Right forelimb (tissue), 1 donor: Measurements from ENCODE around the gene NIP7.

Experiments
- DNase-seq: peaks from one replicate; pipeline ENCODE4 v3.0.0-alpha.2; 2018

Gene NIP7

DNA sequence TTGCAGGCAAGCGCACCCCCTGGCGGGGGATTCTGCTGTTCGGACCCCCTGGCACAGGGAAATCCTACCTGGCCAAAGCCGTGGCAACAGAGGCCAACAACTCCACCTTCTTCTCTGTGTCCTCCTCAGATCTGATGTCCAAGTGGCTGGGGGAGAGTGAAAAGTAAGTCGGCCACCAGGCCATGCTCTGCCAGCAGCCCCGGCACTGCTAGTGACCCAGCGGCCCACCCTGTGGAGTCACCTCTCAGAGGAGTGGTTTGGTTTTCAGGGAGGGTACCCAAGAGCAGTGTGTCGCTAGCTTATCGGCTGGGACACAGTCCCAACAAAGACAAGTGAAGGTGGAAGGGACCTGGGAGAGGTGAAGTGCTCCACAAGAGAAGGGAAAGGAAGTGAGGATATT is 20.2 kb upstream of the NIP7 start:
- DNase-seq = no peak

DNA sequence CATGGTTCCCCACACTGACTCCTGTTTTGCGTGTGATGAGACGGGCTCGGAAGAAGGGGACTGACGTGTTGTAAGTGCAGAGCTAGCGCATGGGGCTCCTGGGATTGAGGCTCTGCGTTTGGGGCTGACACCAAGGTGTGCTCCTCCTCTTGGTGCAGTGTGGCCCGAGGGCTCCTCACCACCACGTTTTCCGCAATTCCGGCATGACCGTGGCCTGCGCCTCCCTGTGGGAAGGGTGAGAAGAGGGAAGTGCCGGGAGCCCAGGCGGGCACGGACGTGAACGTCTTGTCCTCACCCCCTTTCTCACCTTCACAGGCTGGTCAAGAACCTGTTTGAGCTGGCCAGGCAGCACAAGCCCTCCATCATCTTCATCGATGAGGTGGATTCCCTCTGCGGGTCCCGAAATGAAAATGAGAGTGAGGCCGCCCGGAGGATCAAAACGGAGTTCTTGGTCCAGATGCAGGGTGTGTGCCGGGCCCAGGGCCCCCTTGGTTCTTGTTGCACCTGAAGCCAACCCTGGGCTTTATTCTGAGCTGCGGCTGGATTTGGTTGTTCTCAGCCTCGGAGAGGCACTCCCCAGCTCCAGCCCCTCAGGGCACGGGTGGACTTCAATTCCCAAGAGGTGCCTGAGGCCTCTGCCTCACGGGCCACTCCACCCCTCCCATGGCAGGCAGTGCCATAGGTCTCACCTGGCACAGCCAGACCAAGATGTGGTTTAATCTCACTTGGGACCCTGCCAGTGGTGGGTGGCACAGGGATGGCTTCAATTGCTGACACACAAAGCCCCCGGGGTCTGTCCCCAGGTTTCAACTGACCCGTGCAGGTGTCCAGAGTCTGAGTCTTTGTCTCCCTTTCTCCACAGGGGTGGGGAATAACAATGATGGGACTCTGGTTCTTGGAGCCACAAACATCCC is 19.5 kb upstream of the NIP7 start:
- no peak for DNase-seq

DNA sequence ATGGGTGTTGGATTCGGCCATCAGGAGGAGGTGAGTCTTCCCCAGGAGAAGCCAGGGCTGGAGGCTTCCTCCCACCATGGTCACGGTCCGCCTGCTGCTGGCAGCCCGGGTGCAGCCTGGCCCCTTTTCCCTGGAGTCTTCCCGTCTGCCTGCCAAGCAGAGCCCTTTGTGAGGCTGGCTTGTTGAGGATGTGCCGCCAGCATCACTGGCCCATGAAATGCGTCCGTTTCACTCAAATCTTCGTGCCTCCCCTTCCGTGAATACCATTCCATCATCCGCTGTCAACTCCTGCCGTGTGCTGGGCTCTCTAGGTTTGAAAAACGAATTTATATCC is 18.9 kb upstream of the NIP7 start:
- no peak for DNase-seq

DNA sequence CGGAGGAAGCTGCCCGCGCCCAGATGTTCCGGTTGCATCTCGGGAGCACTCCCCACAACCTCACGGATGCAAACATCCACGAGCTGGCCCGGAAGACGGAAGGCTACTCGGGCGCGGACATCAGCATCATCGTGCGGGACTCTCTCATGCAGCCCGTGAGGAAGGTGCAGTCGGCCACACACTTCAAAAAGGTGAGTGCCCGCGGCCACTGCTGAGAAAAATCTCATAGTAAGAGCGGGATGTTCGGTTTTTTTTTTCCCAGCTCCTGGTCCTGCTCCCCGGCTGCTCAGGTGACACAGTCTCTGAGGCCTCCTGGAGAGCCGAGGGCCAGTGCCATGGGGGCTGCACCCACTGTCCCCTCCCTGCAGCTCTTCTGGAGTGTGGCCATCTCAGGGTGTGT is 18.5 kb upstream of the NIP7 start:
- DNase-seq = no peak

DNA sequence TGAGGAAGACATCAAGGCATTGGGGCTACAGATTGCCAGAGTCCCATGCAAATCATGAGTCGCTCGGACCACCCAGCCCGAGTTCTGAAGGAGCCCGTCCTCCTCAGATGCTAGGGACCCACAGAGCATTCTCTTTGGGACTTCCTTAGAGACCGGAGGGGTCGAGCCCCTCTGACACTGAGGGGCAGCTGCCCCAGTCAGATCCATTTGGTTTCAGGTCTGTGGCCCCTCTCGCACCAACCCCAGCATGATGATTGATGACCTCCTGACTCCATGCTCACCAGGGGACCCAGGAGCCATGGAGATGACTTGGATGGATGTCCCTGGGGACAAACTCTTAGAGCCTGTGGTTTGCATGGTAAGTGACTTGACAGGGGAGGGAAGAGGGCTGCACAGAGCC is 17.2 kb upstream of the NIP7 start:
- no peak for DNase-seq

- no peak for DNase-seq
These were observed 16.2 kb upstream of the NIP7 start for GRCh38 chr16:69323415-69323814.

DNA sequence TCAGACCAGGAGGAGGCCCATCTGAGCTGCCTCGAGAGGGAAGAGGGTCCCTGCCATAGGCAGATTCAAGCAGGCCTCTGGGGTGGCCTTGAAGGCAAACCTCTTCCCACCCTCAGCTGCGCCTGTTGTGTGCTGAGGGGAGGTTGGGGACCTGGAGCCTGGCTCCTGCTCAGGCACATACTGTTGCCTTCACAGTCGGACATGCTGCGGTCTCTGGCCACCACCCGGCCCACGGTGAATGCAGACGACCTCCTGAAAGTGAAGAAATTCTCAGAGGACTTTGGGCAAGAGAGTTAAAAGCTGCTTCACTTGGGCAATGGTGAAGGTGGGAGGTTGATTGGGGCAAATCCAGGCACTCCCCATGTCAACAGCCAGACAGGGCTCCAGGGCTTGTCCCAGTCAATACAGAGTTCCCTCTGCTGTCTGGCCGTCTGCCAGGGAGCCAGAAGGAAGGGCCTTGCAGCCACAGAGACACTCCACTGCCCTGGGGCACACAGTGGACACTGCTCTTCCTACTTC is 15.5 kb upstream of the NIP7 start:
- no peak for DNase-seq

DNA sequence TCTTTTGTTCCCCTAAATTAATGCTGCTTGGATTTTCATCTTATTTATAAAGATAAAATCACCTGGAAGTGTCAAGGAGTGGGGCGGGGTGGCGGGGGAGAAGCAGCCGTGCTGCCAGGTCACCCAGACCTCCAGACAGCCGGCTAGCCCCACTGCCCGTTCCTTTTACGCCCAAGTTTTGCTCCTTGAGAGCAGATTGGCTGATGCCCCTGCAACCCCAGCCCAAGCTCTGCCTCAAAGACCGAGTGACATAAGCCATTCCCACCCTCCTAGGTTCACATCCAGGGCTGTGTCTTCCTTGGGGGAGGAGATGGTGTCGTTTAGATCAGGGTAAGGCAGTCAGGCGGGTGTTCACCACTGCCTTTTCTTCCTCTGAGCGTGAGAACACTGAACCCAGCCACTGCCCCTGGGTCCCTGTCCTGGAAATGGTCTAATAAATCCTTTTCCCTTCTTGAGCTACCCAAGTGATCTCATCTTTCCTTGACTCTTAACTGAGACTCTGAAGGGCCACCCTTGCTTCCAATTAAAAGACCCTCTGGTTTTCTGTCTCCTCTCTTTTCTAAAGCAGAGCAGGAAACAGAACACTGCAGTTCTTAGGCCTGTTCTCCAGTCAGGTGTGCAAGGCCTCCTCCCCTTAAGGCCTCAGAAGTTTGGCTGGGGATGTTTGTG is 14.9 kb upstream of the NIP7 start:
- DNase-seq = no peak

DNA sequence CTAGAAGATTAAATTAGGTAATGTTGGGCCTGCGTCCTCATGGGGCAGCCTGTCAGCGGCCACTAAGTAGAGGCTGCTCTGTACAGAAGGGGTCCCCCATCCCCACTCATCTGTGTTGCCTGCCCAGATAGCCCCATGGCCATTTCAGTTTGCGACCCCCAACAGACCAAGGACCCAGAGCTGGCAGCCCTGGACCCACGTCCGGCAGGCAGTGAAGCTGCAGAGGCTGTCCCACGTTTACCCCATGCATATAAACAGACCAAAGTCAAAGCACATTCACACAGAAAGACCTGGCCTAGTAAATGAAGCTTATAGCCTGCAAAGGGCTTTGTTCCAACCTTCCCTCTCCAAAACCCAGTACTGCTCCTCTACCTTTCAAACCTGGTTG is 13.8 kb upstream of the NIP7 start:
- no peak for DNase-seq

GRCh38 chr16:69326172-69326873 is 13.2 kb upstream of the NIP7 start:
- no peak for DNase-seq

DNA sequence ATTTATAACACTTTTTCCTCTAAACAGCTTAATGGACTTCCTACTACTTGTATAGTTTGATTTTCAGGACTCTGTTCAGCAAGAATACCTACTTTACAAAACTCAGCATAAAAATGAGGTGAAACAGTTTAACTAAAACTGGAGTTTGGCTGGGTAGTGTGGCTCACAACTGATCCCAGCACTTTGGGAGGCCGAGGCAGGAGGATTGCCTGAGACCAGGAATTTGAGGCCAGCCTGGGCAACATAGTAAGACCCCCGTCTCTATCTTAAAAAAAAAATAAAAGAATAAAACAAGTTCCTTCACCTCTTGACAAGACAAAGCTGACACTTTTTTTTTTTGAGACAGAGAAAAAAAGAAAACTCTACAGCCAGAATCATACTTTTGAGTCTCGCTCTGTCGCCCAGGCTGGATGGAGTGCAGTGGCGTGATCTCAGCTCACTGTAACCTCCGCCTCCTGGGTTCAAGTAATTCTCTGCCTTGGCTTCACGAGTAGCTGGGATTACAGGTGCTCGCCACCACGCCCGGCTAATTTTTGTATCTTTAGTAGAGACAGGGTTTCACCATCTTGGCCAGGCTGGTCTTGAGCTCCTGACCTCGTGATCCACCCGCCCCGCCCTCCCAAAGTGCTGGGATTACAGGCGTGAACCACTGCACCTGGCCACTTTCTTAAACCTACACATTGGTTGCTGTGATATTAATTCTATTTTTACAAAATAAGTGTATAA is 11.8 kb upstream of the NIP7 start:
- no peak for DNase-seq

DNA sequence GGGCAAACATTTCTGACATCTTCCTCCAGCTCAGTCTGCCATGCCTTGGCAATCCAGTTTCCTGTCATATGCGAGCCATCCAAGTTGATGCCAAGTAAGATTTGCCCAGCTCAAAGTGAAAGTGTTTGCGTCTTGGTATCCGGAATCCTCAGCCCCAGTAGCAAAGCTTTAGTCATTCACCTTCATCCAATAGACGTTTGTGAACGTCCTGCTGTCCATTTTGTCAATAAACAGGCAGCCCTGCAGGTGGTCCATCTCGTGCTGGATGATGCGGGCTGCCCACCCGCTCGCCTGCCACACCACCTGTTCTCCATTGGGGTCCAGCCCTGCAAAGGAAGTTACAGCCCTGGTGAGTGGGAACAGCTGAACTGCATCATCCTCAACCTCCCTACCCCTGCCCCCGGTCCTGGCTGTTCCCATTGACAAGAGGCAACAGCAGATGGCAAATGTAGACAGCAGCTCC is 10.7 kb upstream of the NIP7 start:
- DNase-seq = no peak

DNA sequence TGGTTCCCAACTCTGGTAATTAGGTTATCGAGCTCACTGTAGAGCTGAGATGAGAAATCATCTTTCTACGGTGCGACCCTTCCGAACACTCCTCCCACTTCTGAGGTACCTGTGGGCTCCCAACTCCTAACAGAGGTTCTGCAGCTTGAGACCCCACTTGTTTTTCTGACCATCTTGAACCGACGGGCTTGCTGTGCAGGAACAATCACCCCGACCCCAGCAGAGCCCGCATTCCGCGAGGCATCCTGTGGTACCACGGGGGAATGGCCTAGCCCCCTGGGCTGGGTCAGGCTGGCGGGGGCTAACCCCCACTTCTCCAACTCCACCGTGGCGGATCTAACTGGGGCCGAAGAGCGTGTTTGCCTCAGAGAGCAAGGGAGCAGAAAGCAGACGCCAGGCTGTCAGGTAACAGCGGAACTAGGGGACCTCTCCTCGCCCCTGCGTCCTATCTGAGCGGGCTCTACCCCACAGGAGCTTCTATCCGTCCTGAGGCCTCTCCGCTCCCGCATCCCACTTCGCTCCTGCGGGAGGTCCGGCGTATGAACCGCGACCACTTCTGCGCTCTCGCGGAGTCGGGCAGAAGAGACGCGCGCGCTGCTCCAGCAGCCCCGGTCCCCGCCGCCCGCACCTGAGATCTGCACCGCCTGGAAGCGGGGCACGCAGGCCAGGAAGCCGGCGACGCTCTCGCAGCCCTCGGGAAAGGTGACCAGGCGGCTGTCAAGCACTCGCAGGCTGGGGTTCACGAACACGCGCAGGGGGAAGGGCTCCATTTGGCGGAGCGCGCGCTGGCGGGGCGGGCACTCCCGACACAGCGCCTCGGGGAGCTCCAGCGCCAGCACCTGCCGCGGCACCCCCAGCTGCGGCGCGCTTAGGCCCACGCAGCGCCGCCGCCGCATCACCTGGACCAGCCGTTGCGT is 9.9 kb upstream of the NIP7 start:
- DNase-seq = peak; percentile 50

- peak; percentile 96 for DNase-seq
These were observed 9.1 kb upstream of the NIP7 start, which contains the start of gene PDF for GRCh38 chr16:69330286-69331109. TSS of gene PDF (minus strand) at chr16:69330588. CDS start at chr16:69330570, 18 bp downstream.

DNA sequence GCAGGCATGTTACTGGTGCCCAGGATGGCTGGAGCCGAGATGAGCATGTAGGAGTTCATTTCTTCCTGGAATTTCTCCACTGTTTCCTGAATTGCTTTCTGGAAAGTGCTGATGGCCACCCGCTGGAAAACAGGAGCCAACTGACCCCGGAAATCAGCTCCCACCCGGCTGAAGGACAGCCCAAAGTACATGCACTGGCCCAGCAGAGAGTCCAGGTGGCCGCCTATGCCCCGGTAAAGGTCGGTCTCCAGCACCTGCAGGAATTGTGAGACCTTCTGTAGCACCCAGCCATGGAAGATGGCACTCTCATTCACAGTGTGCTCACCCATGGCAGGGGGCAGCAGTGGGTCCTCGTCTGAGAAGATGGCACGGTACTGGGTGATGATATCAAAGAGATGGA is 4.9 kb upstream of the NIP7 start:
- no peak for DNase-seq

DNA sequence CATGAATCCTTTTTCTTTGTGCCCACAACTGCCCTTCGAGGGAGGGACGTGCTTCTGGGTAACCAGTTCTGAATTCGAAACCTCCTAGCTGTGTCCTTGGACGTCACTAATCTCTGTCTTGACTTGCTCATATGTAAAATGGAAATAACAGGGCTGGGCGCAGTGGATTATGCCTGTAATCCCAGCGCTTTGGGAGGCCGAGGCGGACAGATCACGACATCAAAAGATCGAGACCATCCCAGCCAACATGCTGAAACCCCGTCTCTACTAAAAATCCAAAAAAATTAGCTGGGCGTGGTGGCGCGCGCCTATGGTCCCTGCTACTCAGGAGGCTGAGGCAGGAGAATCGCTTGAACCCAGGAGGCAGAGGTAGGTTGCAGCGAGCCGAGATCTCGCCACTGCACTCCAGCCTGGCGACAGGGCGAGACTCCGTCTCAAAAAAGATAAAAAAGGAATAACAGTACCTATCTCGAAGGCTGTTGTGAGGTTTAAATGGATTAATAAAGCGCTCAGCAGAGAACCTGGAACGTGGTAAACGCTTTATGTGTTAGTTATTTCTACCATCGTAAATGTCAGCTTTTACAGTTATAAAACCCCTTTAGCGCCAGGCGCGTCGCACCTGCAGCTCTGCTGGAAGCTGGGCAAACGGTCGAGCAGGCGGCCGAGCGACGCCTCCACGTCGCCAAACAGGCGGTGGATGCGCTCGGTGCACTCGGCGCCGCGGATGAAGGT is 849 bp upstream of the NIP7 start:
- DNase-seq = no peak

DNA sequence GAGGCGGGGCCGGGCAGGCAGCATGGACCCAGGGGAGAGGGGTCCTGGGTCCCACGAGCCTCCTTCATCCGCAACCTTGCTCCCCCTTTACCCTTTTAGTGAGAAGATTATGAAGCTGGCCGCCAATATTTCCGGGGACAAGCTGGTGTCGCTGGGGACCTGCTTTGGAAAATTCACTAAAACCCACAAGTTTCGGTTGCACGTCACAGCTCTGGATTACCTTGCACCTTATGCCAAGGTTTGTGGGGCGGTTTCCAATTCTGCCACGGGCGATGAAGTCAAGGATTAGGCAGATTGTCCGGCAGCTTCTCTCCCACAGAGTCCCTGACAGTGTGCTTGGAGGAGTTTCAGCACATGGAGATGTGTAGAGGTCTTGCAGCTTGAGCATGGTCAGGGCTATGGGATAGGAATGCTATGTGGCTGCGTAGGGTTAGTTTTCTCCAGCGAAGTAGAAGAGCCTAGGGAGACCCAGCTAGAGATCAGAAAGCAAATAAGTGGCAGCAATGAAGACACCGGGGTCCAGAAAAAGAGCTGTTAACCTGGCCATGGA is 598 bp downstream of the NIP7 start:
- no peak for DNase-seq

DNA sequence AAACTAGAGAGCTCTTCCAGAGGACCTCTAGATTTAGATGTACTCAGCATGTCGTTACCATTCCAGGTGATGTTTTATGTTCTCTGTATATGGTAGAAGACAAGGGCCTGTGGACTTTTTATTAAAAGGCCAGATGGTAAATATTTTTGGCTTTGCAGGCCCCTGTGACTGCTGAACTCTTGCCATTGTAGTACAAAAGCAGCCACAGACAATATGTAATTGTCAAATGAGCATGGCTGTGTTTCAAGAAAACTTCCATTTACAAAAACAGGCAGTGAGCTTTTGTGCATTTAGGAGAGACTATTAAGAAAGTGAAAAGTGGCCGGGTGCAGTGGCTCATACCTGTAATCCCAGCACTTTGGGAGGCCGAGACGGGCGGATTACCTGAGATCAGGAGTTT is 4.6 kb downstream of the NIP7 start:
- no peak for DNase-seq

GRCh38 chr16:69345923-69346322 is 6.4 kb downstream of the NIP7 start:
- DNase-seq = no peak

DNA sequence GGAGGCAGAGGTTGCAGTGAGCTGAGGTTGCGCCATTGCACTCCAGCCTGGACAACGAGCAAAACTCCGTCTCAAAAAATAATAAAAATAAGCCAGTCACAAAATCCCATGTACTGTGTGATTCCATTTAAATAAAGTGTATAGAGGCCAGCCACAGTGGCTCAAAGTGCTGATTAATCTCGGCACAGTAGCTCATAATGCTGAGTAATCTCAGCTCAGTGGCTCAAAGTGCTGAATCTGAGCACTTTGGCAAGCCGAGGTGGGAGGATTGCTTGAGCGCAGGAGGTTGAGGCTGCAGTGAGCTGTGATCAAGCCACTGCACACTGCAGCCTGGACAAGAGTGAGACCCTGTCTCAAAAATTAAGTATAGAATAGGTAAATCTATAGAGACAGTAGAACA is 7.1 kb downstream of the NIP7 start:
- DNase-seq = no peak
